ENCODE data around the gene MAP4K1. TPM values are rescaled to one million over a fixed set of nuclear protein-coding genes. Genes with fewer than 3 reads are reported as not detected.

Gene MAP4K1
- total RNA-seq, 1 experiment from 2014 or later = 11.1 TPM

GRCh38 chr19:38650172-38650775 is 32.5 kb upstream of the MAP4K1 start:
- CTCF ChIA-PET = interaction anchor here (0.6 to 1.4 kb wide), 5 partner anchors 109 to 1655 kb away, joined by 3 to 6 read pairs (median 4); no protein-coding TSS in a partner anchor
- ATAC-seq = peak; percentile 6
- no peak for DNase-seq (ENCODE audit: low read depth, low spot score)
- Histone ChIP-seq H3K27me3 (ENCODE audit: control insufficient read depth, insufficient read depth, low read length) (no peaks in the 10 kb centered on the region), H3K4me3 (ENCODE audit: low read depth in 2 of 2, low read length in 2 of 2) (peak overlapping the region; percentile 50 to 68), H3K27ac (ENCODE audit: low read length) (peak overlapping the region; percentile 96), H3K4me1 (ENCODE audit: control insufficient read depth, insufficient read depth, low read length) (peaks cover 44% of the 10 kb centered on the region), H3K9me3 (ENCODE audit: control insufficient read depth, insufficient read depth, low read depth, low read length) (no peaks in the 10 kb centered on the region), H3K36me3 (ENCODE audit: control insufficient read depth, insufficient read depth, low read length) (no peaks in the 10 kb centered on the region)
- POLR2A ChIA-PET = interaction anchor here (0.7 to 3.0 kb wide), 10 partner anchors 9 to 42 kb away, joined by 3 to 23 read pairs (median 4); no protein-coding TSS in a partner anchor
- TF ChIP-seq POLR2AphosphoS5 (IDR thresholded peaks at IDR 0.05; ENCODE audit: low read depth, low read length) (no peak), SIN3A (IDR thresholded peaks at IDR 0.05; ENCODE audit: borderline replicate concordance, insufficient read depth, low read depth, low read length) (no peak), REST (IDR thresholded peaks at IDR 0.05; ENCODE audit: insufficient read depth in 1 of 2, low read depth in 2 of 2, low read length in 1 of 2) (no peak), TCF7L2 (IDR thresholded peaks at IDR 0.05; ENCODE audit: low read depth, low read length) (0 out of 2 replicates have a peak, but pooled peaks have one; percentile 39), CTCF (IDR thresholded peaks at IDR 0.05) (no peak)
- intact Hi-C loops (cut with micrococcal nuclease; ENCODE audit: unreplicated experiment) = loop anchor here (5.0 to 10.0 kb wide), 3 partner anchors 77 to 285 kb away; partner anchors contain the start of genes MRPS12 and SARS2
- BruUV-seq (replicated peaks) = no TSS peak
- in situ Hi-C loops (cut with HindIII; ENCODE audit: low pct_unique_long_range_greater_than_20kb, low sequenced_read_pairs) = loop anchor here (25.0 kb wide), 2 partner anchors 1137 to 1687 kb away; partner anchors contain the start of genes C19orf47, LEUTX and PLD3

- ATAC-seq (peak; percentile 49), DNase-seq (ENCODE audit: low read depth, low spot score) (no peak)
- ChIA-PET POLR2A (interaction anchor here (0.5 to 3.0 kb wide), 16 partner anchors 8 to 642 kb away, joined by 3 to 23 read pairs (median 4); no protein-coding TSS in a partner anchor), CTCF (interaction anchor here (0.6 to 1.4 kb wide), 9 partner anchors 13 to 1667 kb away, joined by 3 to 8 read pairs (median 4); partner anchors contain the start of gene SAMD4B)
- peak overlapping the region; percentile 96 for H3K27ac ChIP-seq (ENCODE audit: low read length)
- TF ChIP-seq CTCF (IDR thresholded peaks at IDR 0.05) = no peak
- intact Hi-C loops (cut with micrococcal nuclease; ENCODE audit: unreplicated experiment) = loop anchor here (5.0 to 10.0 kb wide), 3 partner anchors 78 to 285 kb away; partner anchors contain the start of genes MRPS12 and SARS2
- peaks cover 37% of the 10 kb centered on the region for H3K4me1 ChIP-seq (ENCODE audit: control insufficient read depth, insufficient read depth, low read length)
- TSS peak; percentile 76 for BruUV-seq (replicated peaks)
- H3K36me3 ChIP-seq (ENCODE audit: control insufficient read depth, insufficient read depth, low read length) = no peaks in the 10 kb centered on the region
- peak overlapping the region; percentile 50 to 68 for H3K4me3 ChIP-seq (ENCODE audit: low read depth in 2 of 2, low read length in 2 of 2)
- H3K27me3 ChIP-seq (ENCODE audit: control insufficient read depth, insufficient read depth, low read length) = no peaks in the 10 kb centered on the region
- in situ Hi-C loops (cut with HindIII; ENCODE audit: low pct_unique_long_range_greater_than_20kb, low sequenced_read_pairs) = loop anchor here (25.0 kb wide), 2 partner anchors 1138 to 1688 kb away; partner anchors contain the start of genes C19orf47, LEUTX and PLD3
- no peaks in the 10 kb centered on the region for H3K9me3 ChIP-seq (ENCODE audit: control insufficient read depth, insufficient read depth, low read depth, low read length)
These were observed 31.8 kb upstream of the MAP4K1 start for GRCh38 chr19:38649305-38650171.
